ENCODE results near the gene COQ6. TPM values are rescaled to one million over a fixed set of nuclear protein-coding genes. Genes with fewer than 3 reads are reported as not detected.

The COQ6 gene
- total RNA-seq, 3 donors from 2014 or later: 37.9 to 64.8 (median 46.9) TPM

DNA sequence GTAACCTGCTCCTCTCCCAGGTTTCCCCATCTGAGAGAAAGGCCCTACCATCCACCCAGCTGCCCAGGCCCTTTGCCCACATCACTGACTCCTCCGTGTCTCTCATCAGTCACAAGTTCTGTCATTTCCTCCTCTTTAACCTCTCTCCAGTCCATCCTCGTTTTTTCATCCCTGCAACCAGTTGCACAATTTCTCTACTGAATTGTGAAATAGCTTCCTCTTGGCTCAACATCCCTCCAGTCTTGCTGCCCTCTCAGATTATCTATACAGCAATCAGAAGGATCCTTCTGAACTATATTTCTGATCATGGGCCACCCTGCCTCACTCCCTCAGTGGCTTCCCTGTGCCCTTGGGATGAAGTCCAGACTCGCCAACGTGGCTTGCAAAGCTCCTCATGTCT lies 7.0 kb upstream of the COQ6 start:
- peak in 1 of 2 donors; percentile 30 for DNase-seq (ENCODE audit: low spot score in 2 of 2)
- intact Hi-C loops (cut with DNase I; ENCODE audit: low total_unique reads): no loop called here
- H3K4me3 ChIP-seq: no peak overlapping the region
- TF ChIP-seq POLR2A (IDR thresholded peaks at IDR 0.05) (no peak), POLR2AphosphoS5 (IDR thresholded peaks at IDR 0.05) (peak in 2 of 3 donors; percentile 39 to 58)
- TF ChIP-seq, protein P1, sequence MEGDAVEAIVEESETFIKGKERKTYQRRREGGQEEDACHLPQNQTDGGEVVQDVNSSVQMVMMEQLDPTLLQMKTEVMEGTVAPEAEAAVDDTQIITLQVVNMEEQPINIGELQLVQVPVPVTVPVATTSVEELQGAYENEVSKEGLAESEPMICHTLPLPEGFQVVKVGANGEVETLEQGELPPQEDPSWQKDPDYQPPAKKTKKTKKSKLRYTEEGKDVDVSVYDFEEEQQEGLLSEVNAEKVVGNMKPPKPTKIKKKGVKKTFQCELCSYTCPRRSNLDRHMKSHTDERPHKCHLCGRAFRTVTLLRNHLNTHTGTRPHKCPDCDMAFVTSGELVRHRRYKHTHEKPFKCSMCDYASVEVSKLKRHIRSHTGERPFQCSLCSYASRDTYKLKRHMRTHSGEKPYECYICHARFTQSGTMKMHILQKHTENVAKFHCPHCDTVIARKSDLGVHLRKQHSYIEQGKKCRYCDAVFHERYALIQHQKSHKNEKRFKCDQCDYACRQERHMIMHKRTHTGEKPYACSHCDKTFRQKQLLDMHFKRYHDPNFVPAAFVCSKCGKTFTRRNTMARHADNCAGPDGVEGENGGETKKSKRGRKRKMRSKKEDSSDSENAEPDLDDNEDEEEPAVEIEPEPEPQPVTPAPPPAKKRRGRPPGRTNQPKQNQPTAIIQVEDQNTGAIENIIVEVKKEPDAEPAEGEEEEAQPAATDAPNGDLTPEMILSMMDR (IDR thresholded peaks at IDR 0.05): no peak
- no peaks in the 10 kb centered on the region for H3K36me3 ChIP-seq
- no peaks in the 10 kb centered on the region for H3K27me3 ChIP-seq
- no peaks in the 10 kb centered on the region for H3K4me1 ChIP-seq
- no peaks in the 10 kb centered on the region for H3K9me3 ChIP-seq
- H3K27ac ChIP-seq: peak overlapping the region in 1 of 2 donors; percentile 59

DNA sequence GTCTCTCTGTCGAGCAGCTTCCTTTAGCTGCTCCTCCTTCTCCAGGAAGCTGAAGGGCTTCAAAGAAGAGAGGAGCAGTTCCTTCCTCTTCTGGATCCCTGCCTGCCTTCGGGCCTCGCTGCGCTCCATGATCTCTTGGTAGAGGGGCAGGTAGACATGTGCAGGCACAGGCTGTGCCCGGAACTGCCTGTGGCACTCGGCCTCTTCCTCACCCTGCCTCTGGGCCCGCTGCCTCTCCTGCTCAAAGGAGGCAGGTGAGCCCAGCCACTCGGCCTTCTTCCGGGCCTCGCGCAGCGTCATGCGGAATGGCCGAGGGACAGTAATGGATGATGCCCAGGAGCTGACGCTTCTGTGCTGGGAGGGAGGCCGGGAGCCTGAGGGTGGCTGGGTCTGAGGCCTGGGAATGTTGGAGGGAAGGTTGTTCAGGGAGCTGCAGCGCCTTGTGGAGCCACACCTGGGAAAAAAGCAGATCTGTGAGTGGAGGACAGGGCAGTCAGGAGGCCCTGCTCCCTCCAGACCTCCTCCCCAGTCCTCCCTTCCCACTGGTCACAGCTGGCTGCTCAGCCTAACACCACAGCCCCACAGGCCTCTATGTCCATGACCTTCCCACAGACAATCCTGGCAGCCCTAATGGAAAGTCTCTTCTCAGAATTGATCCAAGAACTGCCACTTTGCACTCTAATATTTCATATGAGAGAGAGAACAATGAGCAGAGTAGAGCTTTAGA lies 5.5 kb upstream of the COQ6 start:
- no peaks in the 10 kb centered on the region for H3K36me3 ChIP-seq
- H3K27me3 ChIP-seq: no peaks in the 10 kb centered on the region
- no peaks in the 10 kb centered on the region for H3K4me1 ChIP-seq
- no peaks in the 10 kb centered on the region for H3K9me3 ChIP-seq
- no peak overlapping the region for H3K4me3 ChIP-seq
- H3K27ac ChIP-seq: peak overlapping the region in 1 of 2 donors; percentile 17
- DNase-seq (ENCODE audit: low spot score in 2 of 2): no peak
- intact Hi-C loops (cut with DNase I; ENCODE audit: low total_unique reads): no loop called here
- TF ChIP-seq, protein P1 (IDR thresholded peaks at IDR 0.05): no peak
- TF ChIP-seq POLR2A (IDR thresholded peaks at IDR 0.05): no peak
- no peak for TF ChIP-seq POLR2AphosphoS5 (IDR thresholded peaks at IDR 0.05)

DNA sequence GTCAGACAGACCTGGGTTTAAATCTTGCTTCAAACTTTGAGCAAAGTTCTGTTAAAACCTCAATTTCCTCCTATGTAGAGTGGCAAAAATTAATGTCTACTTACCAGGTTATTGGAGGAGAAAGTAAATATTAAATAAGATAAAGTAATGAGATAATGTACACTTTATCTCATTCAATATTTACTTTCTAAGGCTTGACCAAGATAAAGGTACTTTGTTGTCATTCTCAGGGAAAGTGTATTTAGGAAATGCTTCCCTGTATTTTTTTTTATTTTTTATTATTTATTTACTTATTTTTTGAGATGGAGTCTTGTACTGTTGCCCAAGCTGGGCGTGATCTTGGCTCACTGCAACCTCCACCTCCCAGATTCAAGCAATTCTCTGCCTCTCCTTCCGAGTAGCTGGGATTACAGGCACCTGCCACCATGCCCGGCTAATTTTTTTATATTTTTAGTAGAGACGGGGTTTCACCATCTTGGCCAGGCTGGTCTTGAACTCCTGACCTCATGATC lies 4.9 kb upstream of the COQ6 start:
- Histone ChIP-seq H3K4me3 (no peak overlapping the region), H3K9me3 (no peaks in the 10 kb centered on the region), H3K27ac (no peak overlapping the region), H3K36me3 (no peaks in the 10 kb centered on the region), H3K4me1 (no peaks in the 10 kb centered on the region), H3K27me3 (no peaks in the 10 kb centered on the region)
- intact Hi-C loops (cut with DNase I; ENCODE audit: low total_unique reads): no loop called here
- no peak for TF ChIP-seq POLR2A (IDR thresholded peaks at IDR 0.05)
- TF ChIP-seq POLR2AphosphoS5 (IDR thresholded peaks at IDR 0.05): no peak
- TF ChIP-seq, protein P1 (IDR thresholded peaks at IDR 0.05): no peak
- no peak for DNase-seq (ENCODE audit: low spot score in 2 of 2)

DNA sequence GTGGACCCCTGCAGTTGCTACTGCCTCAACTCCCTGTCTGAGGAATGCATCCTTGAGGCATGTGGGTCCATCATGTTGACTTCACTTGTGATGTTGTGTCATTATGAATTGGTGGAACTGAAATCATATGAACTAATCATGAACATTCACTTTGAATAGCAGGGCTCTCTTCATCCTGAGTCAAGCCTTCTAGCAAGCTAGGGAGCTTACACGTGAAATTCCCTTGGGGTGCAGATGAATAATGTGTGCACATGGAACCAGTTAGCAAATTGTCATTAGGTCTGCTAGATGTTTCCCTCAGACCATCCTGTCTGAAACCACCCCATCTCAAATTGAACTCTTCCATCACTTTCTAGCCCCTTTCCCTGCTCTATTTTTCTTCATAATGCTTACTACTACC lies 3.6 kb downstream of the COQ6 start:
- Histone ChIP-seq H3K27me3 (no peaks in the 10 kb centered on the region), H3K27ac (no peak overlapping the region), H3K4me3 (no peak overlapping the region), H3K36me3 (no peaks in the 10 kb centered on the region), H3K4me1 (no peaks in the 10 kb centered on the region), H3K9me3 (no peaks in the 10 kb centered on the region)
- DNase-seq (ENCODE audit: low spot score in 2 of 2): no peak
- TF ChIP-seq, protein P1 (IDR thresholded peaks at IDR 0.05): no peak
- TF ChIP-seq POLR2AphosphoS5 (IDR thresholded peaks at IDR 0.05): no peak
- TF ChIP-seq POLR2A (IDR thresholded peaks at IDR 0.05): no peak
- intact Hi-C loops (cut with DNase I; ENCODE audit: low total_unique reads): no loop called here

DNA sequence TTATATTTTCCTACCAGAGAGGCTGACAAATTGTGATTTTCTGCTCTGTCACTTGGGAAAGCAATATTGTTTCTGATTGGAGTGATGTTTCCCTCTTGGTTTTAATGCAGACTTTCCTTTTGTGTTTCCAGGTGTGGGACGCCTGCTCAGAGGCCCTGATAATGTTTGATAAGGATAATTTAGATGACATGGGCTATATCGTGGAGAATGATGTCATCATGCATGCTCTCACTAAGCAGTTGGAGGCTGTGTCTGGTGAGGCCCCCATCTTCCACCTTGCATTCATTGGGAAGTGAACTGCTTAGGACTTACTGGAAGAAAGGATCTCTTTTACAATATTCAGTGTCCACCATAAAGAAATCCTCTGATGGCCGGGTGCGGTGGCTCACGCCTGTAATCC lies 5.6 kb downstream of the COQ6 start:
- TF ChIP-seq POLR2A (IDR thresholded peaks at IDR 0.05): no peak
- TF ChIP-seq, protein P1 (IDR thresholded peaks at IDR 0.05): no peak
- no peak for TF ChIP-seq POLR2AphosphoS5 (IDR thresholded peaks at IDR 0.05)
- no peaks in the 10 kb centered on the region for H3K4me1 ChIP-seq
- no peak overlapping the region for H3K4me3 ChIP-seq
- H3K36me3 ChIP-seq: no peaks in the 10 kb centered on the region
- H3K27ac ChIP-seq: no peak overlapping the region
- intact Hi-C loops (cut with DNase I; ENCODE audit: low total_unique reads): no loop called here
- no peak for DNase-seq (ENCODE audit: low spot score in 2 of 2)
- H3K27me3 ChIP-seq: no peaks in the 10 kb centered on the region
- H3K9me3 ChIP-seq: no peaks in the 10 kb centered on the region
